NB4 (cell line): Measurements from ENCODE around the gene RYR3.

Experiments used
- DNase-seq: peaks from one replicate; pipeline ENCODE4 v3.0.0; 2010; ENCODE audit warnings: low read depth
- H3K4me3 ChIP-seq: one replicate; pipeline ENCODE4 v1.5.1; 2011; ENCODE audit warnings: mild to moderate bottlenecking, low read depth, low read length, moderate library complexity
- CTCF ChIP-seq: IDR thresholded peaks from one replicate; pipeline ENCODE4 v1.5.1; 2012; ENCODE audit warnings: low read depth, low read length
- MAX ChIP-seq: IDR thresholded peaks from 2 replicates; pipeline ENCODE4 v1.6.1; 2011; ENCODE audit warnings: low read depth, low read length
- MYC ChIP-seq: IDR thresholded peaks from 2 replicates; pipeline ENCODE4 v1.6.1; 2011; ENCODE audit warnings: low read depth, low read length
- POLR2A ChIP-seq: IDR thresholded peaks from 2 replicates; pipeline ENCODE4 v1.6.1; 2011; ENCODE audit warnings: mild to moderate bottlenecking; ENCODE audit not compliant: insufficient read length; ENCODE audit errors: extremely low read depth

RYR3 gene

GRCh38 chr15:33283576-33283975 lies 27.2 kb upstream of the RYR3 start:
- TF ChIP-seq POLR2A (no peak), MAX (no peak), CTCF (no peak), MYC (no peak)
- DNase-seq = no peak

GRCh38 chr15:33284336-33284735 lies 26.4 kb upstream of the RYR3 start:
- H3K4me3 ChIP-seq = no peak overlapping the region
- TF ChIP-seq POLR2A (no peak), MAX (no peak), CTCF (no peak), MYC (no peak)
- DNase-seq = no peak

More at GRCh38 chr15:33283576-33283975, 27.2 kb upstream of the RYR3 start:
- H3K4me3 ChIP-seq = no peak overlapping the region

- H3K4me3 ChIP-seq = no peak overlapping the region
- DNase-seq = peak; percentile 60
- no peak for TF ChIP-seq MYC
- no peak for TF ChIP-seq MAX
- TF ChIP-seq POLR2A = no peak
- TF ChIP-seq CTCF = peak; percentile 51
Observed at GRCh38 chr15:33292717-33293307, 18.0 kb upstream of the RYR3 start.

- no peak overlapping the region for H3K4me3 ChIP-seq
- TF ChIP-seq CTCF (no peak), MYC (no peak), POLR2A (no peak), MAX (no peak)
- no peak for DNase-seq
Observed at GRCh38 chr15:33293713-33294334, 16.9 kb upstream of the RYR3 start.

GRCh38 chr15:33296050-33296449 lies 14.7 kb upstream of the RYR3 start:
- TF ChIP-seq POLR2A (no peak), CTCF (no peak), MYC (no peak), MAX (no peak)
- no peak for DNase-seq
- H3K4me3 ChIP-seq = no peak overlapping the region
